HepG2 (cell line): ENCODE measurements around the gene NEDD4. TPM values are rescaled to one million over a fixed set of nuclear protein-coding genes. Genes with fewer than 3 reads are reported as not detected.

Experiments used
- ATAC-seq: fragments of 200-7000 bp; cut with Tn5 transposase; 3 replicates; pipeline ENCODE4 v1.9.1; 2020; ENCODE audit warnings: mild to moderate bottlenecking, moderate library complexity
- BruUV-seq: library from RNA; stranded (reverse); fragments of 400-500 nt; replicated peaks from 2 replicates; lab custom pipeline; 2021; lab: Mats Ljungman, UMichigan
- CTCF ChIA-PET: fragments of 300-600 bp; formaldehyde crosslinking; extraction: SDS; loops from one replicate; lab custom pipeline; 2021; ENCODE audit warnings: low total read pairs, inconsistent platforms, low intra/inter-chr PET ratio; lab: Yijun Ruan, JAX
- POLR2A ChIA-PET: fragments of 350-600 bp; sonication (Branson Sonifier 250); formaldehyde crosslinking; loops from one replicate; lab custom pipeline; 2020; ENCODE audit warnings: antibody characterized with exemption, inconsistent platforms; lab: Yijun Ruan, JAX
- DNase-seq: peaks from one replicate; pipeline ENCODE4 v3.0.0-alpha.2; 2015; ENCODE audit warnings: low spot score
- FAIRE-seq: peaks from 3 replicates; lab custom pipeline; 2011; peaks lifted over from hg19 to GRCh38; lab: Jason Lieb, UNC
- H2AFZ ChIP-seq: one replicate; pipeline ENCODE4 v1.6.1; 2011; ENCODE audit warnings: low read length, inconsistent platforms
- H3K27ac ChIP-seq: fragments of 300-600 bp; 3 replicates; pipeline ENCODE4 v1.8.0; 2011; ENCODE audit warnings: mixed run types, mild to moderate bottlenecking, mixed read lengths, low read length, inconsistent platforms; ENCODE audit not compliant: insufficient read depth; ENCODE audit errors: extremely low read length
- H3K27me3 ChIP-seq, 2 experiments: fragments of 200-600 bp in 1 of 2; 2 replicates in 1 of 2; 3 replicates in 1 of 2; pipeline versions ENCODE4 v1.6.0 to v1.8.0; 2011; ENCODE audit warnings: low read length in 2 of 2, mild to moderate bottlenecking in 2 of 2, moderate library complexity in 2 of 2, inconsistent platforms in 1 of 2; ENCODE audit not compliant: insufficient read depth in 2 of 2, control insufficient read depth in 1 of 2
- H3K36me3 ChIP-seq, 2 experiments: fragments of 200-600 bp in 1 of 2; replicated peaks in 1 of 2; 2 replicates in 1 of 2; 3 replicates in 1 of 2; pipeline versions ENCODE4 v1.5.1 to v1.8.0; 2011; ENCODE audit warnings: low read length in 2 of 2, inconsistent platforms in 1 of 2; ENCODE audit not compliant: insufficient read depth in 2 of 2, control insufficient read depth in 1 of 2
- H3K4me1 ChIP-seq: 2 replicates; pipeline ENCODE4 v1.5.1; 2012; ENCODE audit warnings: low read length, inconsistent platforms; ENCODE audit not compliant: insufficient read depth
- H3K4me2 ChIP-seq: 2 replicates; pipeline ENCODE4 v1.6.0; 2011; ENCODE audit warnings: low read depth, low read length, inconsistent platforms
- H3K4me3 ChIP-seq, 3 experiments: fragments of 200-600 bp in 1 of 3; sonication (generic), shearing (Covaris generic) in 1 of 3; replicated peaks in 1 of 3; 2 replicates each; pipeline ENCODE4 v1.5.1; 2011 to 2016; ENCODE audit warnings: low read length in 3 of 3, inconsistent platforms in 2 of 3, low read depth in 2 of 3, mild to moderate bottlenecking in 2 of 3, control low read depth in 1 of 3, mixed read lengths in 1 of 3; ENCODE audit not compliant: insufficient read depth in 1 of 3
- H3K79me2 ChIP-seq: one replicate; pipeline ENCODE4 v1.6.1; 2011; ENCODE audit warnings: low read length, inconsistent platforms; ENCODE audit not compliant: insufficient read depth
- H3K9ac ChIP-seq: 2 replicates; pipeline ENCODE4 v1.6.0; 2011; ENCODE audit warnings: mild to moderate bottlenecking, low read depth, low read length, inconsistent platforms; ENCODE audit not compliant: insufficient read depth
- H3K9me3 ChIP-seq: 2 replicates; pipeline ENCODE4 v1.5.1; 2012; ENCODE audit warnings: mild to moderate bottlenecking, low read length
- H4K20me1 ChIP-seq: 2 replicates; pipeline ENCODE4 v1.6.0; 2011; ENCODE audit warnings: inconsistent platforms, mild to moderate bottlenecking, low read length, moderate library complexity; ENCODE audit not compliant: insufficient read depth
- MED13 ChIP-seq: sonication (generic); formaldehyde crosslinking; IDR thresholded peaks from 2 replicates; pipeline ENCODE4 v1.5.0; 2020; ENCODE audit warnings: missing genetic modification reagents
- RFXANK ChIP-seq: IDR thresholded peaks from 2 replicates; pipeline ENCODE4 v1.6.1; 2016
- SIX4 ChIP-seq: sonication (generic); formaldehyde crosslinking; IDR thresholded peaks from 2 replicates; pipeline ENCODE4 v1.4.0; 2020; ENCODE audit warnings: missing genetic modification reagents
- SOX5 ChIP-seq: IDR thresholded peaks from 2 replicates; pipeline ENCODE4 v1.6.1; 2016; ENCODE audit warnings: borderline replicate concordance
- ZBTB7A ChIP-seq: sonication (generic); formaldehyde crosslinking; IDR thresholded peaks from 2 replicates; pipeline ENCODE4 v1.8.0; 2022; ENCODE audit warnings: mild to moderate bottlenecking, missing genetic modification reagents
- ZNF552 ChIP-seq: sonication (generic); formaldehyde crosslinking; IDR thresholded peaks from 2 replicates; pipeline ENCODE4 v1.9.0; 2022; ENCODE audit warnings: missing genetic modification reagents, mild to moderate bottlenecking, borderline replicate concordance
- ZNF562 ChIP-seq: sonication (generic); formaldehyde crosslinking; IDR thresholded peaks from 2 replicates; pipeline ENCODE4 v1.8.0; 2022; ENCODE audit warnings: missing genetic modification reagents, borderline replicate concordance
- ZNF780A ChIP-seq: sonication (generic); formaldehyde crosslinking; IDR thresholded peaks from 2 replicates; pipeline ENCODE4 v1.8.0; 2022; ENCODE audit warnings: mild to moderate bottlenecking, missing genetic modification reagents, moderate library complexity
- ZSCAN5A ChIP-seq: sonication (generic); formaldehyde crosslinking; IDR thresholded peaks from 2 replicates; pipeline ENCODE4 v1.8.0; 2022; ENCODE audit warnings: mild to moderate bottlenecking, missing genetic modification reagents, borderline replicate concordance
- WGBS: methylation state at CpG from one replicate; pipeline ENCODE4 v1.1.6; 2017; ENCODE audit warnings: low lambda C conversion rate; 5-methylcytosine and 5-hydroxymethylcytosine counted together
- in situ Hi-C: cut with HindIII; loops from 2 replicates; pipeline ENCODE4 v1.10.0; 2017; ENCODE audit warnings: low pct_unique_long_range_greater_than_20kb; ENCODE audit not compliant: extremely low pct_ligation_motif_present
- intact Hi-C: fragments of 100-400 bp; cut with micrococcal nuclease; formaldehyde crosslinking; loops from one replicate; pipeline ENCODE4 v1.10.0; 2022; ENCODE audit not compliant: unreplicated experiment
- polyA plus RNA-seq, 8 experiments: library from polyadenylated mRNA; depleted of rRNA in 3 of 8; stranded (reverse) in 7 of 8; unstranded in 1 of 8; fragments of >200 nt; fragmentation: Illumina TruSeq in 4 of 8; extraction: Trizol in 4 of 8; gene quantifications; 2 replicates each; pipeline versions ENCODE4 v1.2.1 to v1.2.3, GENCODE V29; 2011 to 2016; ENCODE audit warnings: low read depth in 4 of 8, missing spikeins in 1 of 8, mixed read lengths in 1 of 8; ENCODE audit not compliant: insufficient read depth in 1 of 8
- total RNA-seq, 5 experiments: library from RNA; depleted of rRNA; stranded (reverse); fragments of >200 nt; fragmentation: Illumina TruSeq; extraction: Trizol; gene quantifications; 2 replicates each; pipeline ENCODE4 v1.2.3, GENCODE V29; 2016; ENCODE audit warnings: low read depth in 1 of 5
- TF ChIP-seq, protein P1 (sequence below): sonication (generic); formaldehyde crosslinking; conservative IDR thresholded peaks from 2 replicates; pipeline ENCODE4 v1.4.0; 2020; ENCODE audit warnings: missing genetic modification reagents
- TF ChIP-seq, protein P2 (sequence below): sonication (generic); formaldehyde crosslinking; IDR thresholded peaks from 2 replicates; pipeline ENCODE4 v1.4.0; 2020; ENCODE audit warnings: missing genetic modification reagents, borderline replicate concordance

The NEDD4 gene
- total and polyA plus RNA-seq, 2 of the 13 experiments (the other 11 are each of a cell fraction or from before 2014, with no cell fraction given): 10.4 to 13.0 TPM

DNA sequence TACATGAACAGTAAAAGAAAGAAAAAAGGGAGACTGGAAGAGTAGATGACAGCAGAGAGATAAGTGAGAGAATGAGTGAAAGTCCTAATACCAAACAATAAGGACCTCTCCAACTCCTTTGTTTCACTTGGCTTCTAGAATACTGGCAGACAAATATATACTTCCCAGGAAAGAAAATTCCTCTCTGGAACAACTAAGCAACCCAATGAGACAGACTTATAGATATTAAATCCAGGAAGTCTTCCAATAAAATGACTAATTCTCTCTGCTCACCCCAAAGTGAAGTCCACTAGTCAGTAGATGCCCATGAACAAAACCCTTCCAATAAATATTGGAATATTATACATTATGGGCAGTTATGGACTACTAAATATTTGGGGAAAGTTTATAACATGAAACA is 114.2 kb downstream of the NEDD4 start:
- ChIA-PET POLR2A (no interaction called here), CTCF (no interaction called here)
- Histone ChIP-seq H3K27ac (no peak overlapping the region), H3K79me2 (no peaks in the 10 kb centered on the region), H2AFZ (no peak overlapping the region), H3K4me1 (no peaks in the 10 kb centered on the region), H3K4me2 (no peak overlapping the region), H3K9ac (no peak overlapping the region), H3K36me3 (no peaks in the 10 kb centered on the region), H3K27me3 (no peaks in the 10 kb centered on the region), H3K9me3 (no peaks in the 10 kb centered on the region), H4K20me1 (no peaks in the 10 kb centered on the region), H3K4me3 (no peak overlapping the region)
- no peak for TF ChIP-seq MED13 (CRISPR knock-in tag)
- TF ChIP-seq SOX5 (CRISPR knock-in tag): no peak
- TF ChIP-seq ZBTB7A (CRISPR knock-in tag): no peak
- TF ChIP-seq ZSCAN5A (CRISPR knock-in tag): no peak
- TF ChIP-seq ZNF780A: no peak
- in situ Hi-C loops: no loop called here
- DNase-seq (no peak), FAIRE-seq (no peak), ATAC-seq (no peak)
- intact Hi-C loops: no loop called here
- BruUV-seq: no TSS peak

DNA sequence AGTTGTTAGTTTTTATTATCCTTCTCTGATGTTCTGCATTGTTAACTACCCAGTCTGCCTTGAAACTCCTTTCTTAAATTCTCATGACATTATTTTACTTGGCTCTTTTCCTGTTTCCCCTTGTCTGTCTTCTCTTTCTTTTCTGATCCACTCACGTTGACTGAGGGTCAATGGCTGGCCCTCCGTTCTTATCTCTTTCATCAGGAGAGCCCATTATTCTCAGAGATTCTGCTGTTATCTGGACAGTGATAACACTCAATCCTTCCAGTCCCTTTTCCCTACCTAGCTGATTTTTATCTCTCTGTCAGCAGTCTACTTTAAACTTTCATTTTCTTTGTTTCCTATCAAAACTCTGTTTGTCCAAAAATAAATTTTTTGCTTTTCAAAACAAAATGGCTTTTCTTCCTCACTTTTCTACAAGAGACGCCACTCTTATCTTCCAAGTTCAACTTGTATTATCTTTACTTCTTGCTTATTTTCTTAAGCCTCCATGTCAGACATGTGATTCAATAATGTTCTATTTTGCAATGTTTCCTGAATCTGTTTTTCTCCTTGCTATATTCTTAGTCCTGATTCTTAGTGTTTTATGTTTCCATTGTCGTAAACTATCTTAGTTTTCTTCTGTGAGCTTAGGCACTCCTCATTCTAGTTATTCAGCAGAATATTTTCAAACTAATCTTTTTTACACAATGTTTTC is 120.2 kb downstream of the NEDD4 start:
- Histone ChIP-seq H4K20me1 (no peaks in the 10 kb centered on the region), H3K4me3 (no peak overlapping the region), H3K79me2 (no peaks in the 10 kb centered on the region), H3K27me3 (no peaks in the 10 kb centered on the region), H3K36me3 (no peaks in the 10 kb centered on the region), H2AFZ (no peak overlapping the region), H3K4me2 (no peak overlapping the region), H3K9ac (no peak overlapping the region), H3K9me3 (no peaks in the 10 kb centered on the region), H3K27ac (no peak overlapping the region), H3K4me1 (0 out of 2 replicates have a peak, but pooled peaks cover 6% of the 10 kb centered on the region)
- ChIA-PET POLR2A (no interaction called here), CTCF (no interaction called here)
- in situ Hi-C loops (no loop called here), intact Hi-C loops (no loop called here)
- WGBS: 89% methylated on average over 4 of the region's 4 CpGs
- BruUV-seq: no TSS peak
- DNase-seq (no peak), FAIRE-seq (no peak), ATAC-seq (no peak)
- no peak for TF ChIP-seq ZNF562 (CRISPR knock-in tag)
- TF ChIP-seq SIX4 (CRISPR knock-in tag): no peak
- TF ChIP-seq ZNF552 (CRISPR knock-in tag): no peak
- TF ChIP-seq, protein P1, sequence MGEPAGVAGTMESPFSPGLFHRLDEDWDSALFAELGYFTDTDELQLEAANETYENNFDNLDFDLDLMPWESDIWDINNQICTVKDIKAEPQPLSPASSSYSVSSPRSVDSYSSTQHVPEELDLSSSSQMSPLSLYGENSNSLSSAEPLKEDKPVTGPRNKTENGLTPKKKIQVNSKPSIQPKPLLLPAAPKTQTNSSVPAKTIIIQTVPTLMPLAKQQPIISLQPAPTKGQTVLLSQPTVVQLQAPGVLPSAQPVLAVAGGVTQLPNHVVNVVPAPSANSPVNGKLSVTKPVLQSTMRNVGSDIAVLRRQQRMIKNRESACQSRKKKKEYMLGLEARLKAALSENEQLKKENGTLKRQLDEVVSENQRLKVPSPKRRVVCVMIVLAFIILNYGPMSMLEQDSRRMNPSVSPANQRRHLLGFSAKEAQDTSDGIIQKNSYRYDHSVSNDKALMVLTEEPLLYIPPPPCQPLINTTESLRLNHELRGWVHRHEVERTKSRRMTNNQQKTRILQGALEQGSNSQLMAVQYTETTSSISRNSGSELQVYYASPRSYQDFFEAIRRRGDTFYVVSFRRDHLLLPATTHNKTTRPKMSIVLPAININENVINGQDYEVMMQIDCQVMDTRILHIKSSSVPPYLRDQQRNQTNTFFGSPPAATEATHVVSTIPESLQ (CRISPR knock-in tag): no peak
- TF ChIP-seq, protein P2, sequence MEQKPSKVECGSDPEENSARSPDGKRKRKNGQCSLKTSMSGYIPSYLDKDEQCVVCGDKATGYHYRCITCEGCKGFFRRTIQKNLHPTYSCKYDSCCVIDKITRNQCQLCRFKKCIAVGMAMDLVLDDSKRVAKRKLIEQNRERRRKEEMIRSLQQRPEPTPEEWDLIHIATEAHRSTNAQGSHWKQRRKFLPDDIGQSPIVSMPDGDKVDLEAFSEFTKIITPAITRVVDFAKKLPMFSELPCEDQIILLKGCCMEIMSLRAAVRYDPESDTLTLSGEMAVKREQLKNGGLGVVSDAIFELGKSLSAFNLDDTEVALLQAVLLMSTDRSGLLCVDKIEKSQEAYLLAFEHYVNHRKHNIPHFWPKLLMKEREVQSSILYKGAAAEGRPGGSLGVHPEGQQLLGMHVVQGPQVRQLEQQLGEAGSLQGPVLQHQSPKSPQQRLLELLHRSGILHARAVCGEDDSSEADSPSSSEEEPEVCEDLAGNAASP: no peak
- TF ChIP-seq RFXANK: no peak
